ENCODE measurements around the gene CRYGN.

DNA sequence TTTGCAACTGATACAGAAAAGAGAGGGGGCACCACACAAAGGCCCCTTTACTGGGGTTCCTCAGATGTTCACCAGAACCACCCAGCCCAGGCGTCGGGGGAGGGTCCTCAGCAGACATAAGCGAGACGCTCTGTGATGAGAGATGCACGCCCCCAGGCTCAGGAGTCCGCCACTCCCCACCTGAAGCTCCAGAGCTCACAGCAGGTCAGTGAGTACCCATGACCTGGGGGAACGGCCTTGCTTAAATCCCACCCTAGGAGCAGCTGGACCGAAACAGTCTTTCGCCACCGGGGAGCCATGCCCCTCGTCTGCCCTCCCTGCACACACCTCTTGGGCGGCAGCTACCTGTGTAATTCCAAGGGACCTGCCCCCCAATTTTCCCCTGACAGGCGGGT lies 2.8 kb downstream of the CRYGN start:
- TF ChIP-seq CTCF (IDR thresholded peaks at IDR 0.05; ENCODE audit: borderline replicate concordance, extremely low read depth, low read length, poor library complexity, severe bottlenecking) (no peak), EZH2 (IDR thresholded peaks at IDR 0.05; ENCODE audit: borderline replicate concordance, low read depth, low read length, severe bottlenecking) (no peak)

All from DND-41 (cell line).